Measurements from ENCODE around the gene PHF2.

The PHF2 gene

DNA sequence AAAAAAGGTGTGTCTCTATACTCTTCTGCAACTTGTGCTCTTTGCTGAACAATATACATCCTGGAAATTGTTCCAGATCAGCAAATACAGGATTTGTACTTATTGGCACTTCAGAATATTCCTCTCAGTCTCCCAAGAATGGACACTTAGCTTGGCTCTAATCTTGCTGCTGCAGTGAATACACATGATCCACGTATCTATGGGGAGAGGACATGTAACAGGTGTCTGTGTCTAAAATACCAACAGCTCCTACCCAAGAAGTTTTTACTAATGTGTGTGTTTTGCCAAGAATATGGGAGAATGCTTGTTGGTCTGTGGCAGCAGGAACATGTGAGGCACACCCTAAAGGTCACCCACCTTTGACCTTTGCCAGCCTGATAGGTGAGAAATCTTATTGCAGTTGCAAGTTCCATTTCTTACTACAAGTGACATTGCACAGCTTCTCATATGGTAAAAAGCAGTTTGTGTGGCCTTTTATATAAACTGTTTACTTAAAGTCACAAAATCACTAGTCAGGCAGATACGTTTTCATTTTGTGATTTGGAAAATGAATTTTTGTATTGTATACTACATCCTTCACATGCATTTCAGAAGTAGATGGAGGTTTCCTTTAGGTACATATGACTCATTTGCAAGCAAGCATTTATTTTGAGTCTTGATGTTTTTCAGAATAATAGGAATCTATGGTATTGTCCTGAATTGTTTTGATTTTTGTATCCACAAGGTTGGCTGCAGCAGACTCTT lies 35.8 kb downstream of the PHF2 start:
- TF ChIP-seq, protein P1, sequence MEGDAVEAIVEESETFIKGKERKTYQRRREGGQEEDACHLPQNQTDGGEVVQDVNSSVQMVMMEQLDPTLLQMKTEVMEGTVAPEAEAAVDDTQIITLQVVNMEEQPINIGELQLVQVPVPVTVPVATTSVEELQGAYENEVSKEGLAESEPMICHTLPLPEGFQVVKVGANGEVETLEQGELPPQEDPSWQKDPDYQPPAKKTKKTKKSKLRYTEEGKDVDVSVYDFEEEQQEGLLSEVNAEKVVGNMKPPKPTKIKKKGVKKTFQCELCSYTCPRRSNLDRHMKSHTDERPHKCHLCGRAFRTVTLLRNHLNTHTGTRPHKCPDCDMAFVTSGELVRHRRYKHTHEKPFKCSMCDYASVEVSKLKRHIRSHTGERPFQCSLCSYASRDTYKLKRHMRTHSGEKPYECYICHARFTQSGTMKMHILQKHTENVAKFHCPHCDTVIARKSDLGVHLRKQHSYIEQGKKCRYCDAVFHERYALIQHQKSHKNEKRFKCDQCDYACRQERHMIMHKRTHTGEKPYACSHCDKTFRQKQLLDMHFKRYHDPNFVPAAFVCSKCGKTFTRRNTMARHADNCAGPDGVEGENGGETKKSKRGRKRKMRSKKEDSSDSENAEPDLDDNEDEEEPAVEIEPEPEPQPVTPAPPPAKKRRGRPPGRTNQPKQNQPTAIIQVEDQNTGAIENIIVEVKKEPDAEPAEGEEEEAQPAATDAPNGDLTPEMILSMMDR (IDR thresholded peaks at IDR 0.05; ENCODE audit: insufficient read depth, missing control alignments): no peak
- DNase-seq (ENCODE audit: insufficient read length, low spot score) (no peak), FAIRE-seq (no peak)

DNA sequence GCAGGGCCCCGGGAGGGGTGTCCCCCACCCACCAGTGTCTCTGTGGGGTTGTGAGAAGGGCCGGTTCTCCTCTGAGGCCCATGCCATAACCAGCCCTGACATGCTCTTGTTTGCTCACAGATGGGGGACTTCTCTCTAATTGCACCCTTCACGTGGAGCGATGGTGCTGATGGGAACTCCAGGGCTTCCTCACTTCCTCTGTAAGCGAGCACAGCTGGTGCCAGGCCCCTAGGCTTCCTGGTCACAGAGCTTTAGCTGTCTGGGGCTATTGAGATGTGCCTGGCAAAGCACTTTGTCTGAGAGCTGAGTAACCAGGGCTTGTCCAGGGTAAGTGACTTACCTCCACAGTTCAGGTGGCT lies 36.4 kb downstream of the PHF2 start:
- TF ChIP-seq, protein P1 (IDR thresholded peaks at IDR 0.05; ENCODE audit: insufficient read depth, missing control alignments): no peak
- DNase-seq (ENCODE audit: insufficient read length, low spot score) (no peak), FAIRE-seq (no peak)

DNA sequence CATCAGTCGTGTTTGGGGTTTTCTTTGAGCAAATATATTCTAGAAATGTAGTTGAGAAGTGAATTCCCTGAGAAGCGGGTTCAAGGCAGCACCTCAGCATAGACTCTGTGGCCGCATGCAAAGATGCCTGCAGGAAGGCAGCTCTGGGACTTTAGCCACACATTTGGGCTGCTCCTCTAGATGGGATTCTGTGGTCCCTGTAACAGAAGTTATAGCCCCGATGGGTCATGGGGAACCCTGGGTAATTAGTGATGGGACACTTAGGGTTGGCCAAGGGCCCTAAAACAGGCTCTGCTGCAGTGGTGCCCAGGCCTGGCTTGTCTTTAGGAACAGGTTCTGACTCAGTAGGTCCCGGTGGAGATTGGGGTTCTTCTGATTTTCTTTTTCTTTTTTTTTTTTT lies 36.8 kb downstream of the PHF2 start:
- DNase-seq (ENCODE audit: insufficient read length, low spot score): no peak
- FAIRE-seq: no peak
- TF ChIP-seq, protein P1 (IDR thresholded peaks at IDR 0.05; ENCODE audit: insufficient read depth, missing control alignments): no peak

DNA sequence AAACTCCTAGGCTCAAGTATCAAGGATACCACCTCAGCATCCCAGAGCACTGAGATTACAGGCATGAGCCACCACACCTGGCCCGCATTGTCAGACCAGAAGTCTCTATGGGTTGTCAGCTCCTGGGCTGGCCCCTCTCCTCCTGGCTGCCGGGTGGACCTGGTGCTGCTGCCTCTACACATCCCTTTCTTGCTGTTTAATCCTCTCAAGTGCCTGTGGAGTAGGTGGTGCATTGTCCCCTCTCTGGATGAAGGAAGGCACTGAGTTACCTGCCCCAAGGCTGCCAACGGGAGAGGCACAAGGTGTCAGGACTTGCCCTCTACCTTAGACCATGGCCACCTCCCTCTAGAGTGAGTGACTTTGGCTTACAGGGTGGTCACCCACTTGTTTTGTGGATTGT lies 37.4 kb downstream of the PHF2 start:
- FAIRE-seq (no peak), DNase-seq (ENCODE audit: insufficient read length, low spot score) (no peak)
- TF ChIP-seq, protein P1 (IDR thresholded peaks at IDR 0.05; ENCODE audit: insufficient read depth, missing control alignments): no peak

DNA sequence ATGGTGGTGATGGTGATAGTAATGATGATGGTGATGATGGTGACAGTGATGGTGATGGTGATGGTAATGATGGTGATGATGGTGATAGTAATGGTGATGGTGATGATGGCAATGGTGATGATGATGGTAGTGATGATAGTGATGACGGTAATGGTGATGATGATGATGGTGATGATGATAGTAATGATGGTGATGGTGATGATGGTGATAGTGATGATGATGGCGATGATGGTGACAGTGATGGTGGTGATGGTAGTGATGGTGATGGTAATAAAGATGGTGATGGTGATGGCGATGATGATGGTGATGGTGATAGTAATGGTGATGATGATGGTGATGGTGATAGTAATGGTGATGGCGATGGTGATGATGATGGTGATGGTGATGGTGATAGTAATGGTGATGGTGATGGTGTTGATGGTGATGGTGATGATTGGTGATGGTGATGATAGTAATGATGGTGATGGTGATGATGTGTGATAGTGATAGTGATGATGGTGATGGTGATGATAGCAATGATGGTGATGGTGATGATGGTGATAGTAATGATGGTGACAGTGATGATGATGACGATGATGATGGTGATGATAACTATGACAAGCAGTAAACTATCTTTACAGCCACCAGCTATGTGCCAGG lies 38.6 kb downstream of the PHF2 start:
- DNase-seq (ENCODE audit: insufficient read length, low spot score) (no peak), FAIRE-seq (no peak)
- TF ChIP-seq, protein P1 (IDR thresholded peaks at IDR 0.05; ENCODE audit: insufficient read depth, missing control alignments): no peak

DNA sequence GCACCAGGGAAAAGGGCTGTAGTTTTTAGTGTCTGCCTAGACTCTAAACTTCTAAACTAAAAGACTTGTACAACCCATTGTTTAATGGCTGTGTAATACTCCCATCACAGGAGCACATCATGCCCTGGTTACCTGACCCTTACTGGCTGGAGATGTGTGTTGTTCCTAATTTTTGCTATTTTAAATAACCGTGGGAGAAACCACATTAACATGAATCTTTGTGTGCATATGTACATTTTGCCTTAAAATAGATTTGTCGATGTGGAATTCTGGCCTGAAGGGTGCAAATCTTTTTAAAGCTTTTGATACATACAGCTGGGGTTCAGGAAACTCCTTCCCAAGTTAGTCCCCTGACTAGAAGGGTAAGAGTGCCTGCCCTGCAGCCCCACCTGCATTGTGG lies 39.7 kb downstream of the PHF2 start:
- TF ChIP-seq, protein P1 (IDR thresholded peaks at IDR 0.05; ENCODE audit: insufficient read depth, missing control alignments): no peak
- FAIRE-seq (no peak), DNase-seq (ENCODE audit: insufficient read length, low spot score) (no peak)

DNA sequence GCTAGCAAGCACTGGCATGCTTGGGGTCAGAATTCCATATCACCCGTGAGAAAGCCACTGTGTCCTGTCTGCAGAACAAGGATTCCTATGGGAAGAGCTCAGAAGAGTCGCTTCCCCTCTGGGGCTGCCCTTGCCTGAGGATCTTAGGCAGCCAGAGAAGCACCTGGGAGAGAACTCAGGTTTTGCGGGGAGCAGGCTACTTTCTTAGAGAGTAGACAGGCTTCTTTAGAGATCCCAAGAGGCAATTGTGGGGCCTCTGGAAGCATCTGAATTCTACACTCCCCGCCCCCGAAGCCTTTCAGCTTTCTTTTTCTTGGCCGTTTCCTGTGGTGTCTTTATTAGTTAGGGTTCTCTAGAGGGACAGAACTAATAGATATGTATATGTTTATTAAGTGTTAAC lies 40.9 kb downstream of the PHF2 start:
- FAIRE-seq (no peak), DNase-seq (ENCODE audit: insufficient read length, low spot score) (no peak)
- TF ChIP-seq, protein P1 (IDR thresholded peaks at IDR 0.05; ENCODE audit: insufficient read depth, missing control alignments): no peak

Measured in D721Med (cell line).